ENCODE data around the gene PID1. TPM values are rescaled to one million over a fixed set of nuclear protein-coding genes. Genes with fewer than 3 reads are reported as not detected.

Gene PID1
- total RNA-seq, 2 experiments from 2014 or later, result not detected

GRCh38 chr2:229137639-229138038 lies 133.4 kb downstream of the PID1 start:
- Histone ChIP-seq H3K9me3 (ENCODE audit: low read length) (no peaks in the 10 kb centered on the region), H2AFZ (ENCODE audit: low read length) (no peak overlapping the region), H3K27ac (ENCODE audit: low read depth, low read length, poor library complexity, severe bottlenecking) (no peak overlapping the region), H3K36me3 (ENCODE audit: insufficient read depth, low read length) (no peaks in the 10 kb centered on the region), H3K9me2 (ENCODE audit: insufficient read depth, low read length) (no peaks in the 10 kb centered on the region), H4K20me1 (ENCODE audit: insufficient read depth, low read length) (no peaks in the 10 kb centered on the region), H3K4me3 (ENCODE audit: low read depth, low read length, poor library complexity, severe bottlenecking) (no peak overlapping the region), H3K79me2 (ENCODE audit: insufficient read depth, low read depth, low read length) (no peaks in the 10 kb centered on the region), H3K4me2 (ENCODE audit: low read length) (no peak overlapping the region), H3K4me1 (ENCODE audit: insufficient read depth, low read length, poor library complexity, severe bottlenecking) (no peaks in the 10 kb centered on the region)
- ChIA-PET POLR2A (no interaction called here), CTCF (ENCODE audit: unreplicated experiment) (no interaction called here)
- intact Hi-C loops (cut with micrococcal nuclease; ENCODE audit: unreplicated experiment), result no loop called here
- DNase-seq (ENCODE audit: low spot score), result no peak
- no TSS peak for BruUV-seq (replicated peaks)
- TF ChIP-seq EZH2phosphoT487 (IDR thresholded peaks at IDR 0.05; ENCODE audit: borderline replicate concordance, low read depth, low read length), result no peak
- TF ChIP-seq CTCF (conservative IDR thresholded peaks at IDR 0.05; ENCODE audit: low read length), result no peak

GRCh38 chr2:229137066-229137465 lies 134.0 kb downstream of the PID1 start:
- ChIA-PET CTCF (ENCODE audit: unreplicated experiment) (no interaction called here), POLR2A (no interaction called here)
- no peaks in the 10 kb centered on the region for H4K20me1 ChIP-seq (ENCODE audit: insufficient read depth, low read length)
- no TSS peak for BruUV-seq (replicated peaks)
- H3K4me3 ChIP-seq (ENCODE audit: low read depth, low read length, poor library complexity, severe bottlenecking), result no peak overlapping the region
- no peak for TF ChIP-seq CTCF (conservative IDR thresholded peaks at IDR 0.05; ENCODE audit: low read length)
- no peak for TF ChIP-seq EZH2phosphoT487 (IDR thresholded peaks at IDR 0.05; ENCODE audit: borderline replicate concordance, low read depth, low read length)
- H3K36me3 ChIP-seq (ENCODE audit: insufficient read depth, low read length), result no peaks in the 10 kb centered on the region
- no peaks in the 10 kb centered on the region for H3K79me2 ChIP-seq (ENCODE audit: insufficient read depth, low read depth, low read length)
- no peak overlapping the region for H2AFZ ChIP-seq (ENCODE audit: low read length)
- intact Hi-C loops (cut with micrococcal nuclease; ENCODE audit: unreplicated experiment), result no loop called here
- DNase-seq (ENCODE audit: low spot score), result no peak
- no peaks in the 10 kb centered on the region for H3K4me1 ChIP-seq (ENCODE audit: insufficient read depth, low read length, poor library complexity, severe bottlenecking)
- H3K27ac ChIP-seq (ENCODE audit: low read depth, low read length, poor library complexity, severe bottlenecking), result no peak overlapping the region
- H3K9me2 ChIP-seq (ENCODE audit: insufficient read depth, low read length), result no peaks in the 10 kb centered on the region
- no peak overlapping the region for H3K4me2 ChIP-seq (ENCODE audit: low read length)
- no peaks in the 10 kb centered on the region for H3K9me3 ChIP-seq (ENCODE audit: low read length)

GRCh38 chr2:229133155-229133772 lies 137.8 kb downstream of the PID1 start:
- H3K4me2 ChIP-seq (ENCODE audit: low read length), result no peak overlapping the region
- H3K4me3 ChIP-seq (ENCODE audit: low read depth, low read length, poor library complexity, severe bottlenecking), result no peak overlapping the region
- H3K36me3 ChIP-seq (ENCODE audit: insufficient read depth, low read length), result no peaks in the 10 kb centered on the region
- DNase-seq (ENCODE audit: low spot score), result peak; percentile 1
- no TSS peak for BruUV-seq (replicated peaks)
- ChIA-PET POLR2A (interaction anchor here (1.5 kb wide), 1 partner anchor 9 kb away, joined by 3 read pairs; no protein-coding TSS in a partner anchor), CTCF (ENCODE audit: unreplicated experiment) (no interaction called here)
- H3K9me3 ChIP-seq (ENCODE audit: low read length), result no peaks in the 10 kb centered on the region
- intact Hi-C loops (cut with micrococcal nuclease; ENCODE audit: unreplicated experiment), result no loop called here
- no peaks in the 10 kb centered on the region for H3K79me2 ChIP-seq (ENCODE audit: insufficient read depth, low read depth, low read length)
- H2AFZ ChIP-seq (ENCODE audit: low read length), result no peak overlapping the region
- no peaks in the 10 kb centered on the region for H4K20me1 ChIP-seq (ENCODE audit: insufficient read depth, low read length)
- no peaks in the 10 kb centered on the region for H3K9me2 ChIP-seq (ENCODE audit: insufficient read depth, low read length)
- TF ChIP-seq EZH2phosphoT487 (IDR thresholded peaks at IDR 0.05; ENCODE audit: borderline replicate concordance, low read depth, low read length), result no peak
- peak; percentile 54 for TF ChIP-seq CTCF (conservative IDR thresholded peaks at IDR 0.05; ENCODE audit: low read length)
- H3K27ac ChIP-seq (ENCODE audit: low read depth, low read length, poor library complexity, severe bottlenecking), result no peak overlapping the region
- no peaks in the 10 kb centered on the region for H3K4me1 ChIP-seq (ENCODE audit: insufficient read depth, low read length, poor library complexity, severe bottlenecking)

Data from OCI-LY7 (cell line).